Measurements from ENCODE around the gene KRIT1. TPM values are rescaled to one million over a fixed set of nuclear protein-coding genes. Genes with fewer than 3 reads are reported as not detected.

Gene KRIT1
- total RNA-seq, 3 donors from 2014 or later, result 30.4 to 30.7 (median 30.4) TPM

DNA sequence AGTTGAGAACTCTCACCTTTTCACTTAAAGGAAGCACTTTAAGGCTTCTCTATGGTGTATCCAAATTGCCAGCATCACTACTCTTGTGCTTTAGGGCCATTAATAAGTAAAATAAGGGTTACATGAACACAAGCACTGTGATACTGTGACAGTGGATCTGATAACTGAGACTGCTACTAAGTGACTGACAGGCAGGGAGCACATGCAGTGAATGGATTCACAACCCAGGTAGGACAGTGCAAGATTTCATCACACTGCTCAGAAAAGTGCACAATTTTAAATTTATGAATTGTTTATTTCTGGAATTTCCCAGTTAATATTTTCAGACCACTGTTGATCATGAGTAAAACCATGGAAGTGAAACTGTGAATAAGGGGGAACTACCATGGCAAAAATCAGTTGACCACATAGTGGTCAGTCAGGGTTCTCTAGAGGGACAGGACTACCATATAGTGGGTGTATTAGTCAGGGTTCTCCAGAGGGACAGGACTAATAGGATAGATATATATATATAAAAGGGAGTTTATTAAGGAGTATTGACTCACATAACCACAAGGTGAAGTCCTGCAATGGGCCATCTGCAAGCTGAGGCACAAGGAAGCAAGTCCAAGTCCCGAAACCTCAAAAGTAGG is 90.5 kb downstream of the KRIT1 start:
- Mint-ChIP-seq H3K9me3 (no peaks in the 10 kb centered on the region), H3K4me3 (no peak overlapping the region), H3K36me3 (ENCODE audit: insufficient read depth) (no peaks in the 10 kb centered on the region), H3K27me3 (ENCODE audit: low read depth) (peaks cover 6% of the 10 kb centered on the region), H3K4me1 (ENCODE audit: low read depth) (no peaks in the 10 kb centered on the region)
- DNase-seq (no peak), ATAC-seq (no peak)

DNA sequence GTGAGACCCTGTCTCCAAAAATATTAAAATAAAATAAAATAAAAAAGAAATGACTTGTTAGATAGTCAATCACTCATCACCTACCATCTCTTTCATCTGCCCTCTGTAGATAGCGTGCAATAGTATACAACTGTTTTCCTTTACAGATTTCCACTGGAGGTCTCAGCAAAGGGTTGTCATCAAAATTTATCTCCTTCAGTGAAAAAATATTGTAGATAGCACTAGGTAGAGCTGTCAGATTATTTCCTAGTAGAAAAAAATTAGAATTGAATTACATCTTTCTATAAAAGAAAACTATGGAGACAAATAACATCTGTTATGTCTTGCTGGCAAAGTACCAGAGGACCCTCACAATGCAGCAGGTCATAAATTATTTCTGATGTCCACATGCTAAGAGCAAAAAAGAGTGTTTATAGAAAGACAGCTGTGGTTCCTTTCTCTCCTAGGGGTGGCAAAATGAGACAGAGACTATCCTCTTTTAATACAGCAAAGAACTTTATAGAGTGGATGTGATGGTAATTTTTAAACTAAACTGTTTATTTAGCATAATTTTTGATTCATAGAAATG is 95.2 kb downstream of the KRIT1 start:
- peaks cover 2% of the 10 kb centered on the region for H3K27me3 Mint-ChIP-seq (ENCODE audit: low read depth)
- no peak for ATAC-seq
- H3K36me3 Mint-ChIP-seq (ENCODE audit: insufficient read depth), result no peaks in the 10 kb centered on the region
- no peak overlapping the region for H3K4me3 Mint-ChIP-seq
- DNase-seq, result no peak
- no peaks in the 10 kb centered on the region for H3K9me3 Mint-ChIP-seq
- no peaks in the 10 kb centered on the region for H3K4me1 Mint-ChIP-seq (ENCODE audit: low read depth)

DNA sequence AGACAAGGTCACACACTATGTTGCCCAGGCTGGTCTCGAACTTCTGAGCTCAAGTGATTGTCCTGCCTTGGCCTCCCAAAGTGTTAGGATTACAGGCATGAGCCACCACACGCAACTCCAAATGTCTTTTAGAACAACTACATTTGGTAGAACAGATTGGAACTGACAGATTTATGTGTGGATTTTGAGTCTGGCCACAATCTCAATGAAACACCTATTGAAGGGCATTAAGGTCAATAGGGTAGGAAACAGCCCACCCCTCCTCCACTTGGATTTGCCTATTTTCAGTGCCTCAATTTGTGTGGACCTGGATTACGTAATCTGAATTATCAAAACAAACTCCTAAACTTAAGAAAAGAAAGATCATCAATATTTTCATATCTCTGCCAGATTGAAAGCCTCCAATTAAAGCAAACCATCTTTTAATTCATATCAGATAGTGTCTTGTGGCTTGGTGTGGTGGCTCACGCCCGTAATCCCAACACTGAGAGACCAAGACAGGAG is 95.9 kb downstream of the KRIT1 start:
- H3K27me3 Mint-ChIP-seq (ENCODE audit: low read depth), result peaks cover 2% of the 10 kb centered on the region
- H3K4me3 Mint-ChIP-seq, result no peak overlapping the region
- DNase-seq (no peak), ATAC-seq (no peak)
- no peaks in the 10 kb centered on the region for H3K9me3 Mint-ChIP-seq
- no peaks in the 10 kb centered on the region for H3K36me3 Mint-ChIP-seq (ENCODE audit: insufficient read depth)
- H3K4me1 Mint-ChIP-seq (ENCODE audit: low read depth), result no peaks in the 10 kb centered on the region

Other genes starting within 250 kb of the KRIT1 start
- 10 to 100 TPM; 42.2 to 44.8 (median 43.4) TPM for gene CYP51A1, start 111.4 kb downstream of the KRIT1 start, total RNA-seq
- gene LRRD1, start 66.8 kb downstream of the KRIT1 start, total RNA-seq, result not detected
- 10 to 100 TPM; 28.0 to 40.8 (median 38.3) TPM for gene ANKIB1, start 60 bp upstream of the KRIT1 start, total RNA-seq
- gene GATAD1, start 201.6 kb upstream of the KRIT1 start, total RNA-seq, result 10 to 100 TPM in 2 of 3 donors, 1 to 10 TPM in 1; 8.4 to 12.2 (median 10.4) TPM
- not detected for gene ERVW-1, start 232.0 kb upstream of the KRIT1 start, total RNA-seq